Body of pancreas (tissue), 4 donors: ENCODE data around the gene RAB26.

Experiments used
- POLR2A ChIP-seq, 3 donors: fragments of 450-650 bp; IDR thresholded peaks; one replicate each; pipeline ENCODE4 v1.6.1; 2016; ENCODE audit warnings: antibody characterized with exemption in 3 of 3, mild to moderate bottlenecking in 2 of 3
- TF ChIP-seq, protein P1 (sequence below), 7 experiments: fragments of 450-650 bp in 4 of 7; fragments of 200-600 bp in 3 of 7; sonication (generic) in 3 of 7; IDR thresholded peaks; one replicate each; pipeline ENCODE4 v1.5.1; 2016 to 2019; ENCODE audit warnings: antibody characterized with exemption in 7 of 7

DNA sequence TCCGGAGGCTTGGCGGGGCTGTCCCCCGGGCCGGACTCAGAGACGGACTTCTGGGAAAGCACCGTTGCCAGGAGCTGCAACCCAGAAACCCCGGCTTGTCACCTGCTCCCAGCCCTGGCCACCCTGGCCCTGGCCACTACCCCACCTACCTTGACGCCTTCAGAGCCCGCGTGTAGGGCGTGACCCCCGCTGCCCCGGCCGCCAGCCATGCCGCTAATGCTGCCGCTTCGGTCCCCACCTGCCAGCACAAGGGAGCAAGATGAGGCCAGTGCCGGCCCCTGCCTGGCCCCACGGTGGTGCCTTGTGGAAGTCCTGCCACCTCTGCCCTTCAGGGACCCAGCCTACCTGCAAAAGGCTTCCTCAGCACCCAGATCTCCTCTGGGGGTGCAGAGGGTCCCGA, 36.5 kb downstream of the RAB26 start:
- TF ChIP-seq, protein P1, sequence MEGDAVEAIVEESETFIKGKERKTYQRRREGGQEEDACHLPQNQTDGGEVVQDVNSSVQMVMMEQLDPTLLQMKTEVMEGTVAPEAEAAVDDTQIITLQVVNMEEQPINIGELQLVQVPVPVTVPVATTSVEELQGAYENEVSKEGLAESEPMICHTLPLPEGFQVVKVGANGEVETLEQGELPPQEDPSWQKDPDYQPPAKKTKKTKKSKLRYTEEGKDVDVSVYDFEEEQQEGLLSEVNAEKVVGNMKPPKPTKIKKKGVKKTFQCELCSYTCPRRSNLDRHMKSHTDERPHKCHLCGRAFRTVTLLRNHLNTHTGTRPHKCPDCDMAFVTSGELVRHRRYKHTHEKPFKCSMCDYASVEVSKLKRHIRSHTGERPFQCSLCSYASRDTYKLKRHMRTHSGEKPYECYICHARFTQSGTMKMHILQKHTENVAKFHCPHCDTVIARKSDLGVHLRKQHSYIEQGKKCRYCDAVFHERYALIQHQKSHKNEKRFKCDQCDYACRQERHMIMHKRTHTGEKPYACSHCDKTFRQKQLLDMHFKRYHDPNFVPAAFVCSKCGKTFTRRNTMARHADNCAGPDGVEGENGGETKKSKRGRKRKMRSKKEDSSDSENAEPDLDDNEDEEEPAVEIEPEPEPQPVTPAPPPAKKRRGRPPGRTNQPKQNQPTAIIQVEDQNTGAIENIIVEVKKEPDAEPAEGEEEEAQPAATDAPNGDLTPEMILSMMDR (IDR thresholded peaks at IDR 0.05) = no peak
- TF ChIP-seq POLR2A (IDR thresholded peaks at IDR 0.05) = no peak
